GM12878 (cell line): Measurements from ENCODE around the gene CLDN5. TPM values are rescaled to one million over a fixed set of nuclear protein-coding genes. Genes with fewer than 3 reads are reported as not detected.

Source experiments
- ATAC-seq: fragments of 200-7000 bp; cut with Tn5 transposase; 3 replicates; pipeline ENCODE4 v1.9.1; 2020; ENCODE audit warnings: mild to moderate bottlenecking, moderate library complexity
- BruUV-seq: library from RNA; stranded (reverse); fragments of 400-500 nt; replicated peaks from 2 replicates; lab custom pipeline; 2021; lab: Mats Ljungman, UMichigan
- CTCF ChIA-PET: fragments of 300-600 bp; sonication (Branson Sonifier 250); formaldehyde crosslinking; extraction: SDS; loops from one replicate; lab custom pipeline; 2021; ENCODE audit warnings: inconsistent platforms; lab: Yijun Ruan, JAX
- POLR2A ChIA-PET: fragments of 350-600 bp; formaldehyde crosslinking; extraction: SDS; loops from one replicate; lab custom pipeline; 2021; ENCODE audit warnings: inconsistent platforms; lab: Charles Lee
- RAD21 ChIA-PET: fragments of 300-600 bp; sonication (Branson Sonifier 250); formaldehyde crosslinking; loops from one replicate; lab custom pipeline; 2023; ENCODE audit warnings: antibody characterized with exemption; ENCODE audit not compliant: unreplicated experiment; lab: Charles Lee
- SMC1A ChIA-PET: fragments of 300-600 bp; sonication (Branson Sonifier 250); formaldehyde crosslinking; loops from one replicate; lab custom pipeline; 2023; ENCODE audit not compliant: unreplicated experiment, uncharacterized antibody; lab: Charles Lee
- DNase-seq: peaks from one replicate; pipeline ENCODE4 v3.0.0-alpha.2; 2011; ENCODE audit warnings: low read depth, low spot score
- FAIRE-seq: peaks from 3 replicates; lab custom pipeline; 2011; peaks lifted over from hg19 to GRCh38; lab: Jason Lieb, UNC
- H2AFZ ChIP-seq: 2 replicates; pipeline ENCODE4 v1.6.0; 2011; ENCODE audit warnings: low read depth, low read length, control low read depth; ENCODE audit not compliant: control insufficient read depth
- H3K27ac ChIP-seq: 2 replicates; pipeline ENCODE4 v1.5.1; 2011; ENCODE audit warnings: control low read depth; ENCODE audit not compliant: control insufficient read depth, insufficient read depth
- H3K27me3 ChIP-seq, 2 experiments: replicated peaks in 1 of 2; 2 replicates each; pipeline versions ENCODE4 v1.6.0 to v1.6.1; 2011; ENCODE audit warnings: low read length in 1 of 2; ENCODE audit not compliant: control insufficient read depth in 2 of 2, insufficient read depth in 2 of 2
- H3K36me3 ChIP-seq, 2 experiments: 2 replicates each; pipeline ENCODE4 v1.5.1; 2011; ENCODE audit warnings: low read length in 1 of 2; ENCODE audit not compliant: control insufficient read depth in 2 of 2, insufficient read depth in 2 of 2
- H3K4me1 ChIP-seq: 2 replicates; pipeline ENCODE4 v1.6.1; 2011; ENCODE audit warnings: mild to moderate bottlenecking, low read length, moderate library complexity, mixed read lengths; ENCODE audit not compliant: control insufficient read depth, insufficient read depth
- H3K4me2 ChIP-seq: 2 replicates; pipeline ENCODE4 v1.6.0; 2011; ENCODE audit warnings: control low read depth; ENCODE audit not compliant: control insufficient read depth, insufficient read depth
- H3K4me3 ChIP-seq: fragments of 200-600 bp; sonication (generic); 2 replicates; pipeline ENCODE4 v1.5.1; 2016
- H3K79me2 ChIP-seq: 2 replicates; pipeline ENCODE4 v1.6.0; 2011; ENCODE audit warnings: low read length; ENCODE audit not compliant: control insufficient read depth, insufficient read depth
- H3K9ac ChIP-seq: 2 replicates; pipeline ENCODE4 v1.8.0; 2011; ENCODE audit warnings: low read length, control low read depth, mixed read lengths; ENCODE audit not compliant: control insufficient read depth, insufficient read depth
- H3K9me3 ChIP-seq: replicated peaks from 3 replicates; pipeline ENCODE4 v1.5.1; 2011; ENCODE audit warnings: mild to moderate bottlenecking, low read length; ENCODE audit not compliant: control insufficient read depth, insufficient read depth
- H4K20me1 ChIP-seq: 2 replicates; pipeline ENCODE4 v1.6.0; 2011; ENCODE audit not compliant: control insufficient read depth, insufficient read depth
- CHD1 ChIP-seq: IDR thresholded peaks from 2 replicates; pipeline ENCODE4 v1.6.1; 2012; ENCODE audit warnings: low read depth, low read length, improper control_type of control experiment
- CHD2 ChIP-seq: IDR thresholded peaks from 2 replicates; pipeline ENCODE4 v1.6.1; 2011; ENCODE audit warnings: low read depth, low read length, improper control_type of control experiment, borderline replicate concordance
- DPF2 ChIP-seq: fragments of 450-650 bp; IDR thresholded peaks from 2 replicates; pipeline ENCODE4 v1.6.1; 2017; ENCODE audit warnings: mild to moderate bottlenecking
- EP300 ChIP-seq, 2 experiments: fragments of 150-350 bp in 1 of 2; IDR thresholded peaks; 2 replicates each; pipeline ENCODE4 v1.6.1; 2011 to 2012; ENCODE audit warnings: low read depth in 2 of 2, low read length in 2 of 2, borderline replicate concordance in 1 of 2, improper control_type of control experiment in 1 of 2, inconsistent platforms in 1 of 2; ENCODE audit not compliant: control insufficient read depth in 1 of 2
- FOS ChIP-seq: IDR thresholded peaks from 3 replicates; pipeline ENCODE4 v1.6.1; 2011; ENCODE audit warnings: borderline replicate concordance; ENCODE audit not compliant: insufficient read length; ENCODE audit errors: extremely low read depth
- IKZF1 ChIP-seq: fragments of 450-650 bp; conservative IDR thresholded peaks from 2 replicates; pipeline ENCODE4 v1.6.1; 2017; ENCODE audit warnings: antibody characterized with exemption, mild to moderate bottlenecking
- LARP7 ChIP-seq: fragments of 450-650 bp; IDR thresholded peaks from 2 replicates; pipeline ENCODE4 v1.6.1; 2017; ENCODE audit warnings: mild to moderate bottlenecking
- MEF2B ChIP-seq: fragments of 450-650 bp; IDR thresholded peaks from 2 replicates; pipeline ENCODE4 v1.6.1; 2018; ENCODE audit warnings: mild to moderate bottlenecking, moderate library complexity; ENCODE audit not compliant: partially characterized antibody, poor library complexity, severe bottlenecking
- PML ChIP-seq: IDR thresholded peaks from 2 replicates; pipeline ENCODE4 v1.6.1; 2012; ENCODE audit warnings: low read length, inconsistent platforms
- POLR2AphosphoS5 ChIP-seq: IDR thresholded peaks from 2 replicates; pipeline ENCODE4 v1.6.1; 2011; ENCODE audit warnings: mild to moderate bottlenecking, low read length, inconsistent platforms
- RFX5 ChIP-seq: IDR thresholded peaks from 2 replicates; pipeline ENCODE4 v1.6.1; 2011; ENCODE audit warnings: low read depth, low read length, improper control_type of control experiment
- SMARCA5 ChIP-seq: fragments of 450-650 bp; IDR thresholded peaks from 2 replicates; pipeline ENCODE4 v1.6.1; 2017; ENCODE audit warnings: mild to moderate bottlenecking
- SUPT20H ChIP-seq: IDR thresholded peaks from 2 replicates; pipeline ENCODE4 v1.6.1; 2011; ENCODE audit warnings: low read depth, mild to moderate bottlenecking, low read length, moderate library complexity, borderline replicate concordance; ENCODE audit not compliant: control insufficient read depth
- SUZ12 ChIP-seq: fragments of 200-600 bp; sonication (generic); IDR thresholded peaks from one replicate; pipeline ENCODE4 v1.6.1; 2018; ENCODE audit warnings: antibody characterized with exemption, mild to moderate bottlenecking; ENCODE audit not compliant: unreplicated experiment
- TARDBP ChIP-seq: IDR thresholded peaks from 2 replicates; pipeline ENCODE4 v1.6.1; 2016; ENCODE audit warnings: borderline replicate concordance
- ZNF274 ChIP-seq: IDR thresholded peaks from one replicate; pipeline ENCODE4 v1.8.0; 2011; ENCODE audit not compliant: insufficient read length, insufficient read depth
- WGBS: methylation state at CpG from one replicate; pipeline ENCODE4 v1.1.6; 2016; ENCODE audit warnings: low lambda C conversion rate; ENCODE audit not compliant: insufficient replicate concordance, insufficient coverage; ENCODE audit errors: missing lambda C conversion rate; 5-methylcytosine and 5-hydroxymethylcytosine counted together
- in situ Hi-C: fragments of 300-500 bp; cut with MboI; formaldehyde crosslinking; loops from 9 replicates; pipeline ENCODE4 v1.14.3; 2018; ENCODE audit warnings: mixed read lengths
- intact Hi-C: fragments of 100-400 bp; cut with micrococcal nuclease; formaldehyde crosslinking; loops from one replicate; pipeline ENCODE4 v1.14.2; 2022; ENCODE audit not compliant: unreplicated experiment
- polyA plus RNA-seq, 11 experiments: library from polyadenylated mRNA; depleted of rRNA in 4 of 11; unstranded in 6 of 11; stranded (reverse) in 5 of 11; fragments of >200 nt; fragmentation: Nextera tagmentation in 4 of 11; fragmentation: Illumina TruSeq in 1 of 11; extraction: Ambion mirVana in 4 of 11; extraction: Trizol in 1 of 11; gene quantifications; 1 replicate in 1 of 11; 2 replicates in 10 of 11; pipeline versions ENCODE4 v1.2.1 to v1.2.3, GENCODE V29; 2011 to 2016; ENCODE audit warnings: inconsistent platforms in 2 of 11, missing spikeins in 2 of 11, low read depth in 1 of 11
- total RNA-seq, 4 experiments: library from RNA; depleted of rRNA in 3 of 4; stranded (reverse); fragments of >200 nt in 3 of 4; fragmentation: Illumina TruSeq in 1 of 4; extraction: Trizol in 1 of 4; gene quantifications; 2 replicates each; pipeline versions ENCODE4 v1.2.1 to v1.2.3, GENCODE V29; 2013 to 2021
- TF ChIP-seq, protein P1 (sequence below): fragments of 150-350 bp; IDR thresholded peaks from 2 replicates; pipeline ENCODE4 v1.6.1; 2014; ENCODE audit warnings: mild to moderate bottlenecking, low read depth, low read length

Gene CLDN5
- total and polyA plus RNA-seq, 10 of the 15 experiments (the other 5 are each of a cell fraction or from before 2014, with no cell fraction given), result 0.15 TPM; not detected in 9

DNA sequence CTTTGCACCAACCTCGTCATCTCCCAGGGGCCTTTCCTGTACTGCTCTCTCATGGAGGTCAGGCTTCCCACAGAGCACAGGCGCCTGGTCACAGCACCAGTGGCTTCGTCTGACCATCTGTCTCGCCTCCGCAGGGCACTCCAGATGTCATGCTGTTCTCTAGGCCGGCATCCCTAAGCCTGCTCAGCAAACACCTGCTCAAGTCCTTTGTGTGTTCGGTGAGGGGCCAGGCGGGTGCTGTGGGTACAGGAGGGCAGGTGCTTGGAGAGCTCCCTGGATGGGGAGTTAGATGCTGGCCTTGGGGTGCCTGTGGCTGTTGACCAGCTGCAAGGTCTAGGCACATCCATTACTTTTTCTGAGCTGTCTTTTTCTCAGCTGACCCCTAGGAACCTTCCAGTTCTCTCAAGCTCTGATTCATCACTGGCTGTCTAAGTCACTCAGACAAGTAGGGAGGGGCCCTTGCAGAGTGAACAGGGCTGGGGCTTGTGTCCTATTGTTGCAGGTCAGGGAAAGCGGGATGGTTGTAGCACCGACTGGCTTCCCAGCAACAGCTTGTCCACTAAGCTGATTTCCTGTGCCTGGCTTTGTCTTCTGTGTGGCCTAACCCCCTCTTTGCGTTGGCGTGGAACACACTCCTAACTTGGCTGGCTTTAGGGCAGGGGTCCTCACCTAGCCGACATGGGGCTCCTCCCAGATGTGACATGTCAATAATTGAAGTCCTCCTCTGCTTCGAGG is 9.2 kb downstream of the CLDN5 start:
- in situ Hi-C loops (loop anchor here (5.0 kb wide), 1 partner anchor 52 kb away; no protein-coding TSS in a partner anchor), intact Hi-C loops (no loop called here)
- ChIA-PET RAD21 (no interaction called here), POLR2A (no interaction called here), SMC1A (no interaction called here), CTCF (no interaction called here)
- 97% methylated on average over 14 of the region's 14 CpGs for WGBS
- TF ChIP-seq SMARCA5 (no peak), CHD2 (no peak), MEF2B (no peak), EP300 (IDR thresholded peaks at IDR 0.05; ENCODE audit: borderline replicate concordance in 1 of 2, control insufficient read depth in 1 of 2, low read depth in 2 of 2, low read length in 2 of 2) (no peak), POLR2AphosphoS5 (no peak), ZNF274 (no peak)
- Histone ChIP-seq H4K20me1 (no peaks in the 10 kb centered on the region), H3K36me3 (peaks cover 9 to 19% of the 10 kb centered on the region in 2 experiments; a peak in 3 of 4 replicates), H3K27ac (no peak overlapping the region), H3K79me2 (no peaks in the 10 kb centered on the region), H3K4me3 (no peak overlapping the region), H3K4me2 (no peak overlapping the region), H3K27me3 (no peaks in the 10 kb centered on the region), H3K9me3 (no peaks in the 10 kb centered on the region), H2AFZ (no peak overlapping the region), H3K9ac (no peak overlapping the region), H3K4me1 (no peaks in the 10 kb centered on the region)
- no TSS peak for BruUV-seq
- DNase-seq, result no peak
- FAIRE-seq, result no peak
- no peak for ATAC-seq

- no peak for TF ChIP-seq FOS
- no peak for TF ChIP-seq TARDBP
- no peak for TF ChIP-seq PML
- TF ChIP-seq IKZF1, result no peak
- TF ChIP-seq RFX5, result no peak
- TF ChIP-seq SUPT20H, result no peak
- TF ChIP-seq LARP7, result no peak
- no peak for TF ChIP-seq SUZ12
- TF ChIP-seq DPF2, result no peak
- no peak for TF ChIP-seq CHD1
- TF ChIP-seq CHD2, result no peak
- TF ChIP-seq, protein P1, sequence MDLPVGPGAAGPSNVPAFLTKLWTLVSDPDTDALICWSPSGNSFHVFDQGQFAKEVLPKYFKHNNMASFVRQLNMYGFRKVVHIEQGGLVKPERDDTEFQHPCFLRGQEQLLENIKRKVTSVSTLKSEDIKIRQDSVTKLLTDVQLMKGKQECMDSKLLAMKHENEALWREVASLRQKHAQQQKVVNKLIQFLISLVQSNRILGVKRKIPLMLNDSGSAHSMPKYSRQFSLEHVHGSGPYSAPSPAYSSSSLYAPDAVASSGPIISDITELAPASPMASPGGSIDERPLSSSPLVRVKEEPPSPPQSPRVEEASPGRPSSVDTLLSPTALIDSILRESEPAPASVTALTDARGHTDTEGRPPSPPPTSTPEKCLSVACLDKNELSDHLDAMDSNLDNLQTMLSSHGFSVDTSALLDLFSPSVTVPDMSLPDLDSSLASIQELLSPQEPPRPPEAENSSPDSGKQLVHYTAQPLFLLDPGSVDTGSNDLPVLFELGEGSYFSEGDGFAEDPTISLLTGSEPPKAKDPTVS, result no peak
- ATAC-seq, result no peak
Measured at GRCh38 chr22:19513823-19514222, 10.4 kb downstream of the CLDN5 start.

More at GRCh38 chr22:19513823-19514222, 10.4 kb downstream of the CLDN5 start:
- POLR2A ChIA-PET, result no interaction called here
- Histone ChIP-seq H2AFZ (no peak overlapping the region), H3K9ac (no peak overlapping the region), H3K4me2 (no peak overlapping the region), H3K79me2 (no peaks in the 10 kb centered on the region), H3K27me3 (no peaks in the 10 kb centered on the region), H3K9me3 (no peaks in the 10 kb centered on the region), H3K36me3 (peaks cover 9 to 12% of the 10 kb centered on the region in 2 experiments; a peak in 3 of 4 replicates), H4K20me1 (no peaks in the 10 kb centered on the region), H3K4me3 (no peak overlapping the region), H3K27ac (no peak overlapping the region), H3K4me1 (no peaks in the 10 kb centered on the region)
- CTCF ChIA-PET, result no interaction called here
- intact Hi-C loops, result no loop called here
- in situ Hi-C loops, result no loop called here
- 78% methylated on average over 2 of the region's 2 CpGs for WGBS
- BruUV-seq, result no TSS peak
- FAIRE-seq (no peak), DNase-seq (no peak)
- SMC1A ChIA-PET, result no interaction called here
- RAD21 ChIA-PET, result no interaction called here
